CD14-positive monocyte (primary cell): ENCODE results near the gene GRHL1. TPM values are rescaled to one million over a fixed set of nuclear protein-coding genes. Genes with fewer than 3 reads are reported as not detected.

Experiments
- DNase-seq, 3 donors: peaks; one replicate each; pipeline ENCODE4 v3.0.0-alpha.2; 2011 to 2022
- H2AFZ ChIP-seq: 2 replicates; pipeline ENCODE4 v1.6.0; 2012; ENCODE audit warnings: mild to moderate bottlenecking, low read depth, low read length, inconsistent platforms; ENCODE audit not compliant: insufficient read depth, poor library complexity, severe bottlenecking
- H3K27ac ChIP-seq, 2 donors: 1 replicate in 1 of 2; 2 replicates in 1 of 2; pipeline ENCODE4 v1.5.1; 2012 to 2013; ENCODE audit warnings: low read length in 2 of 2, control low read depth in 1 of 2, inconsistent platforms in 1 of 2, low read depth in 1 of 2, mild to moderate bottlenecking in 1 of 2
- H3K27me3 ChIP-seq, 2 donors: one replicate each; pipeline versions ENCODE4 v1.6.0 to v1.6.1; 2011 to 2013; ENCODE audit warnings: low read length in 2 of 2; ENCODE audit not compliant: control insufficient read depth in 2 of 2, insufficient read depth in 2 of 2
- H3K36me3 ChIP-seq, 2 donors: replicated peaks in 1 of 2; 1 replicate in 1 of 2; 2 replicates in 1 of 2; pipeline versions ENCODE4 v1.5.1 to v1.6.1; 2012 to 2013; ENCODE audit warnings: low read length in 2 of 2, control low read depth in 1 of 2, inconsistent platforms in 1 of 2, mild to moderate bottlenecking in 1 of 2; ENCODE audit not compliant: insufficient read depth in 2 of 2, control insufficient read depth in 1 of 2
- H3K4me1 ChIP-seq, 2 donors: 1 replicate in 1 of 2; 2 replicates in 1 of 2; pipeline versions ENCODE4 v1.5.1 to v1.6.1; 2012 to 2013; ENCODE audit warnings: low read length in 2 of 2, control low read depth in 1 of 2, inconsistent platforms in 1 of 2, mild to moderate bottlenecking in 1 of 2, moderate library complexity in 1 of 2; ENCODE audit not compliant: insufficient read depth in 2 of 2, control insufficient read depth in 1 of 2
- H3K4me2 ChIP-seq: replicated peaks from 2 replicates; pipeline ENCODE3; 2012; ENCODE audit warnings: low read length, moderate library complexity, mild to moderate bottlenecking; ENCODE audit not compliant: poor library complexity, severe bottlenecking; ENCODE audit errors: extremely low read depth
- H3K4me3 ChIP-seq, 3 experiments: fragments of 200-600 bp in 1 of 3; sonication (generic) in 1 of 3; replicated peaks in 1 of 3; 1 replicate in 2 of 3; 2 replicates in 1 of 3; pipeline ENCODE4 v1.5.1; 2011 to 2013; ENCODE audit warnings: low read length in 3 of 3, mild to moderate bottlenecking in 3 of 3, control low read depth in 2 of 3, low read depth in 2 of 3, inconsistent platforms in 1 of 3, moderate library complexity in 1 of 3
- H3K79me2 ChIP-seq: 2 replicates; pipeline ENCODE4 v1.6.0; 2012; ENCODE audit warnings: mild to moderate bottlenecking, control low read depth, inconsistent platforms, low read length, moderate library complexity; ENCODE audit not compliant: insufficient read depth
- H3K9ac ChIP-seq: 2 replicates; pipeline ENCODE4 v1.6.0; 2017; ENCODE audit warnings: low read length, mild to moderate bottlenecking; ENCODE audit not compliant: insufficient read depth, poor library complexity, severe bottlenecking
- H3K9me3 ChIP-seq, 2 donors: replicated peaks in 1 of 2; 1 replicate in 1 of 2; 2 replicates in 1 of 2; pipeline versions ENCODE4 v1.5.1 to v1.6.1; 2012 to 2013; ENCODE audit warnings: low read length in 2 of 2, control low read depth in 1 of 2; ENCODE audit not compliant: control insufficient read depth in 1 of 2, insufficient read depth in 1 of 2
- H4K20me1 ChIP-seq: 2 replicates; pipeline ENCODE4 v1.6.0; 2012; ENCODE audit warnings: mild to moderate bottlenecking, low read length, control low read depth, moderate library complexity; ENCODE audit not compliant: insufficient read depth
- H3K27ac Mint-ChIP-seq, 7 donors: one replicate each; pipeline ENCODE4 v1.8.0; 2020; ENCODE audit warnings: mild to moderate bottlenecking in 7 of 7, mixed read lengths in 7 of 7, moderate library complexity in 6 of 7, inconsistent platforms in 2 of 7
- H3K27me3 Mint-ChIP-seq, 3 donors: one replicate each; pipeline ENCODE4 v1.8.0; 2021 to 2022; ENCODE audit warnings: low read depth in 3 of 3, mild to moderate bottlenecking in 3 of 3, mixed read lengths in 3 of 3, moderate library complexity in 3 of 3, inconsistent platforms in 1 of 3
- H3K36me3 Mint-ChIP-seq, 2 donors: one replicate each; pipeline ENCODE4 v1.8.0; 2020; ENCODE audit warnings: mixed read lengths in 2 of 2, inconsistent platforms in 1 of 2, mild to moderate bottlenecking in 1 of 2
- H3K4me1 Mint-ChIP-seq: one replicate; pipeline ENCODE4 v1.8.0; 2020; ENCODE audit warnings: mild to moderate bottlenecking, mixed read lengths
- H3K4me3 Mint-ChIP-seq, 2 donors: one replicate each; pipeline ENCODE4 v1.8.0; 2020; ENCODE audit warnings: mild to moderate bottlenecking in 2 of 2, mixed read lengths in 2 of 2, moderate library complexity in 1 of 2
- H3K9me3 Mint-ChIP-seq, 7 donors: one replicate each; pipeline ENCODE4 v1.8.0; 2020 to 2022; ENCODE audit warnings: mixed read lengths in 7 of 7, mild to moderate bottlenecking in 6 of 7, moderate library complexity in 6 of 7, inconsistent platforms in 2 of 7
- WGBS: methylation state at CpG from one replicate; pipeline ENCODE4 v1.1.5; 2013; ENCODE audit warnings: missing lambda C conversion rate; ENCODE audit not compliant: insufficient coverage; 5-methylcytosine and 5-hydroxymethylcytosine counted together
- intact Hi-C, 2 donors: fragments of 100-400 bp; cut with micrococcal nuclease; formaldehyde crosslinking; loops; one replicate each; pipeline versions ENCODE4 v1.15.0 to v1.15.1; 2023
- polyA plus RNA-seq, 3 donors: library from polyadenylated mRNA; depleted of rRNA in 1 of 3; unstranded in 2 of 3; stranded (reverse) in 1 of 3; fragments of 300-500 nt in 2 of 3; fragments of >200 nt in 1 of 3; fragmentation: Illumina TruSeq in 2 of 3; gene quantifications; 1 replicate in 2 of 3; 2 replicates in 1 of 3; pipeline ENCODE4 v1.2.3, GENCODE V29; 2012 to 2021
- TF ChIP-seq, protein P1 (sequence below): fragments of 200-600 bp; IDR thresholded peaks from one replicate; pipeline ENCODE4 v1.8.0; 2022; ENCODE audit warnings: antibody characterized with exemption, mild to moderate bottlenecking

Gene GRHL1
- polyA plus RNA-seq, 3 donors, result 0.08 TPM; not detected in 2

GRCh38 chr2:10002109-10002508 is 50.6 kb downstream of the GRHL1 start:
- H3K9ac ChIP-seq, result no peak overlapping the region
- H3K4me3 Mint-ChIP-seq, result no peak overlapping the region
- peaks cover 0 to 15% (median 8%) of the 10 kb centered on the region in 7 donors for H3K9me3 Mint-ChIP-seq

GRCh38 chr2:10002681-10003080 is 51.2 kb downstream of the GRHL1 start:
- H3K36me3 Mint-ChIP-seq, result peaks cover 0 to 7% of the 10 kb centered on the region in 2 donors
- peaks cover 21% of the 10 kb centered on the region for H3K4me1 Mint-ChIP-seq
- TF ChIP-seq, protein P1, sequence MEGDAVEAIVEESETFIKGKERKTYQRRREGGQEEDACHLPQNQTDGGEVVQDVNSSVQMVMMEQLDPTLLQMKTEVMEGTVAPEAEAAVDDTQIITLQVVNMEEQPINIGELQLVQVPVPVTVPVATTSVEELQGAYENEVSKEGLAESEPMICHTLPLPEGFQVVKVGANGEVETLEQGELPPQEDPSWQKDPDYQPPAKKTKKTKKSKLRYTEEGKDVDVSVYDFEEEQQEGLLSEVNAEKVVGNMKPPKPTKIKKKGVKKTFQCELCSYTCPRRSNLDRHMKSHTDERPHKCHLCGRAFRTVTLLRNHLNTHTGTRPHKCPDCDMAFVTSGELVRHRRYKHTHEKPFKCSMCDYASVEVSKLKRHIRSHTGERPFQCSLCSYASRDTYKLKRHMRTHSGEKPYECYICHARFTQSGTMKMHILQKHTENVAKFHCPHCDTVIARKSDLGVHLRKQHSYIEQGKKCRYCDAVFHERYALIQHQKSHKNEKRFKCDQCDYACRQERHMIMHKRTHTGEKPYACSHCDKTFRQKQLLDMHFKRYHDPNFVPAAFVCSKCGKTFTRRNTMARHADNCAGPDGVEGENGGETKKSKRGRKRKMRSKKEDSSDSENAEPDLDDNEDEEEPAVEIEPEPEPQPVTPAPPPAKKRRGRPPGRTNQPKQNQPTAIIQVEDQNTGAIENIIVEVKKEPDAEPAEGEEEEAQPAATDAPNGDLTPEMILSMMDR, result no peak
- Histone ChIP-seq H3K79me2 (no peaks in the 10 kb centered on the region), H4K20me1 (no peaks in the 10 kb centered on the region), H3K9me3 (peaks cover 6% of the 10 kb centered on the region in 2 donors), H3K4me3 (no peak overlapping the region), H3K27ac (peak overlapping the region in 1 of 2 donors; percentile 66), H3K36me3 (no peaks in the 10 kb centered on the region), H3K4me1 (peaks cover 10 to 25% of the 10 kb centered on the region in 2 donors), H3K4me2 (no peak overlapping the region), H3K27me3 (peaks cover 0 to 18% of the 10 kb centered on the region in 2 donors), H2AFZ (no peak overlapping the region), H3K9ac (peak overlapping the region; percentile 13)
- WGBS, result 97% methylated on average over 8 of the region's 9 CpGs
- no peak for DNase-seq
- H3K9me3 Mint-ChIP-seq, result peaks cover 0 to 15% (median 8%) of the 10 kb centered on the region in 7 donors
- peak overlapping the region in 2 of 7 donors; percentile 20 to 50 for H3K27ac Mint-ChIP-seq
- no peak overlapping the region for H3K4me3 Mint-ChIP-seq
- intact Hi-C loops, result no loop called here
- peaks cover 25 to 28% (median 25%) of the 10 kb centered on the region in 3 donors for H3K27me3 Mint-ChIP-seq

More at GRCh38 chr2:10002109-10002508, 50.6 kb downstream of the GRHL1 start:
- H3K36me3 ChIP-seq, result no peaks in the 10 kb centered on the region
- no peak overlapping the region for H3K4me3 ChIP-seq
- Mint-ChIP-seq H3K36me3 (peaks cover 0 to 7% of the 10 kb centered on the region in 2 donors), H3K4me1 (peaks cover 20% of the 10 kb centered on the region), H3K27ac (peak overlapping the region; percentile 23 to 82 (median 75)), H3K27me3 (peaks cover 21 to 25% (median 21%) of the 10 kb centered on the region in 3 donors)
- H3K79me2 ChIP-seq, result no peaks in the 10 kb centered on the region
- TF ChIP-seq, protein P1, result no peak
- H2AFZ ChIP-seq, result no peak overlapping the region
- H3K9me3 ChIP-seq, result peaks cover 6% of the 10 kb centered on the region in 2 donors
- peaks cover 0 to 15% of the 10 kb centered on the region in 2 donors for H3K27me3 ChIP-seq
- H3K4me1 ChIP-seq, result peaks cover 10 to 25% of the 10 kb centered on the region in 2 donors
- H3K27ac ChIP-seq, result peak overlapping the region in 1 of 2 donors; percentile 66
- intact Hi-C loops, result no loop called here
- DNase-seq, result peak in 2 of 3 donors; percentile 20 to 46
- no peak overlapping the region for H3K4me2 ChIP-seq
- no CpG with 5 or more reads among the region's 5 CpGs for WGBS
- no peaks in the 10 kb centered on the region for H4K20me1 ChIP-seq
